GM21786 (cell line): Measurements from ENCODE around the gene ACAD10.
"Not testable (repeated sequence)": the region's sequence is repeated elsewhere in the genome, so short reads cannot be mapped to it uniquely, and the experiment has no call there.

Source experiments
- ATAC-seq: cut with Tn5 transposase; IDR thresholded peaks from one replicate; pipeline ENCODE4 v1.9.1; 2021; ENCODE audit not compliant: unreplicated experiment

ACAD10 gene

DNA sequence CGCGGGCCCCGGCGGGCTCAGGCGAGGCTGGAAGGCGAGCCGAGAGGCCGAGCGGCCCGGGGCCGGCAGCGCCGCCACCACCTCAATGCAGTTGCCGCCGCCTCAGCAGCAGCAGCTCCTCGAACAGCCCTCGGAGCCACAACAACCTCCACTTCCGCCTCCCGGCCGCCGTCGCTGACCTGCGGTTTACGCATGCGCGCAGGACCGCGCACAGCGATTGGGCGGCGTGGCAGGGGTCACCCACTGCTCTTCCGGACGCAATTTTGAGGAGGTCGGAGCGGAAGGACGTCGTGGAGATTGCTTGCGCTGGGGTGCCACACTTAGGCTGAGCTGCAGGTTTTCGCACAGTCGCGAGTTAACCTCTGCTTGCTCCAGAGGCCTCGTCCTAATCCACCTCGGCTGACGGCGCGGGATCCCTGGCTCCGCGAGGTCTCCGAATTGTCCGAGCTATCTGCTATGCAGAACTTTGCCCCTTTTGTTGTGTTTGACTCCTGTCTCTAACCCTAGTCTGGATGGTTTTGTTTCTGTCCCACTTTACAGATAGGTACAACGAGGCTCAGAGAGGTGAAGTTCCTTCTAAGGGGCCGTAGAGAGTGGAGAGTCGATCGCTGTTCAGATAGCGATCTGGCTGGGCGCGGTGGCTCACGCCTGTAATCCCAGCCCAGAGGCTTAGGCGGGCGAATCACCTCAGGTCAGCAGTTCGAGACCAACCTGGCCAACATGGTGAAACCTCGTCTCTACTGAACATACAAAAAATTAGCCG, at the start of gene ACAD10, which contains the start of gene BRAP:
Gene ACAD10, plus strand, starts transcription at position 243 of the 763 bp plus-strand sequence. CDS start 6,657 bp downstream, outside the sequence.
Gene BRAP, minus strand, starts transcription at position 146 of the 763 bp plus-strand sequence. CDS start 164 bp downstream, outside the sequence.
- ATAC-seq: peak; percentile 93

DNA sequence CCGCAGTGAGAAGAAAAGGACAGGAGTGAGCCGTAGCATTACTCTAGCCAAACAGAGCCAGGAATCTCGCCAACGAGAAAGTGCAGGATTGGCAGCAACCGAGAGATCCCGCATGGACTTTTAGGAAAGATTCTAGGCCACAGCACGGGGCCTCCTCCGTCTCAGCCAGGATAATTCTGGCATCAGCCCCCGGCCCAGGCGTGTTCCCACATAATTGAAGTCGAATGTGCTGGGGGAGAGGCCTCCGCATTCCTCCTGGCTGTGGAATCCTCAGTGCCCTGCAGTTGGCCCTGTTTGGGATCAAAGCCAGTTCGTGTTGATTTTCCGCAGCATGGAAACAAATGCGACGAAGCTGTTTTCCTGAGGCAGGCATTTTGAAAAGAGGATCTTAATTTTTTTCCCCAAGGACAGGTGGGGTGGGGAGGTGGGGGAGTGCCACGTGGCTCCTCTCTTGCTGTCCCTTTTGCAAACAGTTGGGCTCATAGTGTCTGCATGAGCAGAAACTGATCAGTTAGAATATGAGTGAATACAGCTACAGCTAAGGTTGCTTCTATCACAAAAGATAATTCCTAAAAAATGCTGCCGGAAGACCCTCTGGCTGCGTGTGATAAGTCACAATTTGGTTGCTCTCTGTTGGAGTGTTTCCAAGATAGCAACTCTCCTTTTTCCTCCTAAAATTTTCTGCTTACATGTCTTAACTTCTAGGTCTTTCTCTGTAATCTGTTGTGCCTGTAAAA, 49.5 kb upstream of the ACAD10 start:
- no peak for ATAC-seq

DNA sequence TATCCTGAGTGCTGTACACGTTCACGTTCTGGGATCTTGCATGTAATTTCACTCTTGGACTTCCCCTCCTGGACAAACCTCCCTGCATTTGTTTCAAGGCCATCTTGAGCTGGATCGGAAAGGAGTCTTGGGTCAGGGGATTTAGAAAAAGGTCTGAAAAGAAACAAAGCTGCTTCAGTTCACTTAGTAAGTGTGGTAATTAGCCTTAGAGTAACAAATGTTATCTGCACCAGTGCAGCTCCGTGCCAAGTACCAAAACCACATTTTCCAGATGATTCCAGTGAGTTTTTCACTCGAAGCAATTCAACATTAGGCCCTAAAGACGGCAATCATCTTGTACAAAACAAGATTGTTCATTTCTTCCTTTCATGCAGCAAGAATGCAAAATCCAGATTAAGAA, 47.3 kb upstream of the ACAD10 start:
- ATAC-seq: no peak

- no peak for ATAC-seq
These were observed 45.3 kb upstream of the ACAD10 start for GRCh38 chr12:111640506-111640905.

GRCh38 chr12:111642681-111643426, 43.0 kb upstream of the ACAD10 start:
- no peak for ATAC-seq

DNA sequence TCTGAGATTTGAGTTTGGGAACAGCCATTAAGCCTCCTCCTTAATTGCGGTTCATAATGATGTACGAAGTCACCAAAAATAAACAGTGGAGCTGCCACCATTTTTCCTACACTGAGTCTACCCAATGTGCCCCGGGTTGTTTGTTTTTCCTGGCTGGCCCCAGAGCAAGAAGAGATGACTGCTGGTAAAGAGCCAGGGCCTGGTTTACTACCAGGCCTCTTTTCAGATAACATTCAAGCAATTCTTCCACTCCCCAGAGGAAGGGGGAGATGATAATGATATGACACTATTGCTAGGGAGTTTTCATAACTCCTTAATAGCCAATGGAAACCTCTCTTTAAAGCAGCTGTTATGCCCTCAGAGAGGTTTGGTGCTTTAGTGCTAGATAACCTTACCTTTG, 42.4 kb upstream of the ACAD10 start:
- no peak for ATAC-seq

DNA sequence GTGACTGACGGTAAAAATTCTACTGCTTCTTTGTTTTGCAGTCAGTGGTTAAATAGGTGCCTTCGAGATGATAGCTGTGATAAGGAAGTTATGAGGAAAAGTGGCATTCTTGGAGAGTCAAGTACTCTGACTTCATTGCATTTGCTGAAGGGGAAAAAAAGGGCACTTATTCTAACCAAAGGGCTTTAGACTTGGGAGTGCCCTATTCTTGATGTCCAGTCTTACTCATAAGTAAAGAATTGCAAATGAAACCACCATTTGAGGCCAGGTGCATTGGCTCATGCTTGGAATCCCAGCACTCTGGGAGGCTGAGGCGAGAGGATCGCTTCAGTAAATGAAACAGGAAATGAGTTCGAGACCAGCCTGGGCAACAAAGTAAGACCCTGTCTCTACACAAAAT, 40.4 kb upstream of the ACAD10 start:
- no peak for ATAC-seq

DNA sequence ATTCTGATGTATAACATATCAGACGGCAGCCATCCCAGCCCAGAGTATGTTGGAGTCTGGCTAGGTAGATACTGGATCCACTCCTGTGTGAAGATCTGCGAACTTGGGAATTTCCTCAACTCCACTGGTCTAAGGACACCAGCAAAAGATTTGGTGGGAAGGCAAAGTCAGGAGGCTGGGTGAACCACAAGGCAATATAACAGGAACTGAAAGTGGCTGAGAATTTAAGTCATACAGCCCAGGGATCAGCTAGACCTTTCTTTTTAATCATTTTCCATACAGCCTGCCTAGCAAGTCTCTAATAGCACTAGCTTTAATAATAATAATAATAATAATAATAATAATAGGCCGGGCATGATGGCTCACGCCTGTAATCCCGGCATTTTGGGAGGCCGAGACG, 34.9 kb upstream of the ACAD10 start:
- ATAC-seq: no peak

DNA sequence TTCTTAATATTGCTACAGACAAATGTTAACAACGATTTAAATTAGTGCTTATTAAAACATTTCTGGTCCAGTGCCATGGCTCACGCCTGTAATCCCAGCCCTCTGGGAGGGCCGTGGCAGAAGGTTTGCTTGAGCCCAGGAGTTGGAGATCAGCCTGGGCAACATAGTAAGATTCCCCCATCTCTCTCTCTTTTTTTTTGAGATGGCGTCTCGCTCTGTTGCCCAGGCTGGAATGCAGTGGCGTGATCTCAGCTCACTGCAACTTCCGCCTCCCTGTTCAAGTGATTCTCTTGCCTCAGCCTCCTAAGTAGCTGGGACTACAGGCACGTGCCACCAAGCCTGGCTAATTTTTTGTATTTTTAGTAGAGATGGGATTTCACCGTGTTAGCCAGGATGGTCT, 33.3 kb upstream of the ACAD10 start:
- not testable (repeated sequence) for ATAC-seq

GRCh38 chr12:111653596-111653995, 32.3 kb upstream of the ACAD10 start:
- ATAC-seq: no peak

DNA sequence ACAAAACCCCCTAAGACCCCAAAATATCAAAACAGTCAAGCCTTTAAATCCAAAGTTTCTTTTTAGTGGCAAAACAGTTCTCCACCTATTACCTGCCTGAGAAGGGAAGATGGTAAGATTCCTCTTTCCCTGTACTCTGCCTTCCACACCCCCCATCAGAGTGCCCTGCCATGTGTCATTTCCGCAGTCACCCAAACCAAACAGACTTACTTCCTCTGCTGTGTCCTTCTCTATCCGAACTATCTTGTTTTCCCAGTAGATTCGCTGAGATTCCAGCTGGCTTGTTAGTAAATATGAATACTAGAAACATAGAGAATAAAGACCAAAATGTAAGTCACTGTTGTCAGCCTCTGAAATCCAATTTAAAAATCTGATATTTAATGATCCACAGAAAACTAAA, 30.5 kb upstream of the ACAD10 start:
- ATAC-seq: no peak

- ATAC-seq: no peak
These were observed 29.8 kb upstream of the ACAD10 start for GRCh38 chr12:111656016-111656415.

GRCh38 chr12:111664499-111664898, 21.4 kb upstream of the ACAD10 start:
- ATAC-seq: no peak

- no peak for ATAC-seq
These were observed 20.6 kb upstream of the ACAD10 start for GRCh38 chr12:111664961-111665865.

DNA sequence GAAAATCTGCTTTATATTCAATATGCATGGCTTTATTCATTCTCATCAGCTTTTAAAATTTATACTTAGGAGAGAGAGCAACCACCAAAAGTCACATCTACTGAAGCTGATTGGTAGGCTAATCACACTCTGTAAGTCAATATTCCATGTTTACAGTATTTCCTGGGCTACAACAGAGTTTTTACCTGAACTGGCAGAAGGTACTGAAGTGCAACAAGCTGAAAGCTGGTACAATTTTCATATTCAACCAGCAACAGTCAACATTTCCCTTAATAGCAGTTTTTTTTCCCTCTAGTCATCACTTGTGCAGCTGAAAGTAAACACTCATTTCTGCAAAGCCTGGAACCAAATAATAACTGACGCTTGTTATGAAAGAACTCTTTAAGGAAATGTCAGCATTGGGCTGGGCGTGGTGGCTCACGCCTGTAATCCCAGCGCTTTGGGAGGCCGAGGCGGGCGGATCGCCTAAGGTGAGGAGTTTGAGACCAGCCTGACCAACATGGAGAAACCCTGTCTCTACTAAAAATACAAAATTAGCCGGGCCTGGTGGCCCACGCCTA, 13.0 kb upstream of the ACAD10 start:
- ATAC-seq: no peak

DNA sequence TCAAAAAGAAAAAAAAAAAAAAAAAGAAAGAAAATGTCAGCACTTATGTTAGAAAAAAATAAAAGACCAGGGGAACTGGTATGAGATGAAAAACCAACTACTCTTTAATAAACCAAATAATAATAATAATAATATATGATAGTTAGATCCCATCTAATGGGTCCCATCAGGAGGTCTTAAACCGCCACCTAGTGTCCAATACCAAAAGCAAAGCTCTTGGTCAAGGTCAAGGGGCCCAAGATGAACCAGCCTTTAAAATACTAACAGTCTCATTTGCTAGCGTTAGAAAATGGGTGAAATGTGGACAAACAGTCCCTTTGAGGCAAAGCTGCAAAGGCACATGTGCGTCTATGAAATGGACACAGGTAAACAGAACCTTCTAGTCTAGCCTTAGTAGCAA, 12.3 kb upstream of the ACAD10 start:
- no peak for ATAC-seq

DNA sequence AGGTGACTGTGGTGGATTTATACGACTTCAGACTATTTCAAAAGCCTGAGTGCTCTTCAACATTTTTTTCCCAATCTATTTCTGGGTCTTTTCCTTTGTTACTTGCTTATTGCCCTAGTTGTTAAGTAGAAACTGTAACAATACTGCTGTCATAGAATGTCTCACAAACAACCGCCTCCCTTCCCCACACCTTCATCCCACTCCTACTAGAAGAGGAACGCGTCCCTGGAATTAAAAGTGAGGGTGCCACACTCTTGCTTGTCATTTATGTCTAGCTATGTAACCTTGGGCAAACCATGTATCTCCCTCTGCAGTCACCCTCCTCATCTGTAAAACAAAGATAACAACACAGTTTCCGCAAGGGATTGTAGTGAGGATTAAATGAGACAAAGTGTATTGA, 8.7 kb upstream of the ACAD10 start:
- ATAC-seq: no peak

DNA sequence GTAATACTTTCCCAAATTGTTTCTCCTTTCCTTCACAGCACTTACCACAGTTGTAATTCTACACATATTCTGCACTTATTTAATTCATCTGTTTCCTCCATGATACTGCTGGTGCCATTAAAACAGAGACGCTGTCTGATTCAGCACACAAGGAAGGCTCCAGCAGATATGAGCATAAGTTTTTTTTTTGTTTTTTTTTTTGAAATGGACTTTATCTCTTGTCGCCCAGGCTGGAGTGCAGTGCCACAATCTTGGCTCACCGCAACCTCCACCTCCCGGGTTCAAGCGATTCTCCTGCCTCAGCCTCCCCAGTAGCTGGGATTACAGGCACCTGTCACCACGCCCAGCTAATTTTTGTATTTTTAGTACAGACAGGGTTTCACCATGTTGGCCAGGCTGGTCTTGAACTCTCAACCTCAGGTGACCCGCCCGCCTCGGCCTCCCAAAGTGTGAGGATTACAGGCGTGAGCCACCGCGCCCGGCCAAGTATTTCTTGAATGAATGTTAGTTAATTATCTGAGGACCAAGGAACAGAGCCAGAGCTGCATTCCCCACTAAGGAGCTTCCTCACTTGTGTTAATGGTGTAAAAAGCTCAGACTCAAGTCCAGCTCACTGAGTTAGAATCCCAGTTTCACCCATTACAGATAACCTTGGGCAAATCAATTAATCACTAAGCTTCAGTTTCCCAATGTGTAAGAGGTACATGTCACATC, 1.2 kb upstream of the ACAD10 start:
- ATAC-seq: not testable (repeated sequence)

DNA sequence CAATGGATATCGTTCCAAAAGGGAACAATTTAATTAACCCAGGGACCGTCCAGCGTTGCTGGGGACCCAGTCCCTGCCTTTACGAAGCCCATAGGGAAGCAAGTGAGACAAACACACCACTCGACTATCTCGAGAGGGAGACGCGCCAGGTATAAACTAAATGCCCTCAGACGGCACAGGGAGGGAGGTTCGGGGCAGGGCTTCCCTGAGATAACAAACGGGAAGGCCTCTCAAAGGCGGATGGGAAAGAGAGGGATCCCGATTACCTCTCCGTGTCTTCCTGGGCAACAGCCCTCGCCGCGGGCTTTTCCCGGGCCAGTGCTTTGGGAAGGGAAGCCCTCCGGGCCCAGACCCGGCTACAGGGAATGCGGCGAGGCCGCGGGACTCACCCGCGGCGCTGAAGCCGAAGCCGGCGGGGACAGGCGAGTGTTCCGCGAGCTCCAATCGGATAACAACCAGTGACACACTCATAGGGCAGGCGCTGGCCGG, 487 bp upstream of the ACAD10 start:
- peak; percentile 5 for ATAC-seq
